DMS153 treated with DMSO at 0.1 percent for 48 hours (cell line): ENCODE measurements around the gene WDR64.
"Not testable (repeated sequence)": the region's sequence is repeated elsewhere in the genome, so short reads cannot be mapped to it uniquely, and the experiment has no call there.

Experiments used
- DNase-seq: peaks from one replicate; lab custom pipeline; 2025; ENCODE audit not compliant: unreplicated experiment; lab: John Stamatoyannopoulos, UW

Gene WDR64

GRCh38 chr1:241782396-241782795 is 130.3 kb downstream of the WDR64 start:
- peak; percentile 17 for DNase-seq

- DNase-seq, result no peak
Measured at GRCh38 chr1:241787691-241788090, 135.6 kb downstream of the WDR64 start.

DNA sequence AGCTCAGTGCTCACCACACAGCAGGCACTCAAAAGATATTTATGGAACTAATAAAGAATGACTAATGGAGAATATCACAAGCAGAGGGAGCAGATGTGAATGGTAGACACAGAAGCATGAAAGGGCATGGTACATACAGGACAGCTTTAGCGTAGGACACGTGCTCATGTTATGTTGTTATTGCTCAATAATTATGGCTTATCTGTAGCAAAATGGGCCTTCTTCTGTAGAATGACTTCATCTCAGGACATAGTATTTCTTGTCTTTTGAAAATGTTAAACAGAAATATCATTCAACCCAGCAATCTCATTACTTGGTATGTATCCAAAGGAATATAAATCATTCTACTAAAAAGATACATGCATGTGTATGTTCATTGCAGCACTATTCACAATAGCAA is 137.0 kb downstream of the WDR64 start:
- DNase-seq, result no peak

GRCh38 chr1:241799416-241799815 is 147.3 kb downstream of the WDR64 start:
- no peak for DNase-seq

DNA sequence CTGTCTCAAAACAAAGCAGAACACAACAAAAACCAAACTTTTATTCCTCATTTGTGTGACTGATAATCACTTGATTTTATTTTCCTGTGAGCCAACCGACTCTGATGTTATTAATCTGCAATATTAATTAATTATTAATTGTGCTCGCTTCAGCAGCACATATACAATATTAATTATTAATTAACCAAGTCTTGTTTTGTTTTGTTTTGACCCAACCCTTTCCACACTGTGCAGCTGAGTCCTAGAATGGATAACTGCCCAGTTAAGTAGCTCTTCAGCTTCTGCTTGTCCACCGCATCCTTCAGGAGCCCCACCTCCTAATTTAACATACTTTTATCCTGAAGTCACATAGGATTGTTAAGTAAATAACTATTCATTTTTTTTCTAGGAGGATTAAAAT is 148.6 kb downstream of the WDR64 start:
- no peak for DNase-seq

GRCh38 chr1:241802863-241803262 is 150.8 kb downstream of the WDR64 start:
- no peak for DNase-seq

GRCh38 chr1:241804706-241805105 is 152.6 kb downstream of the WDR64 start:
- not testable (repeated sequence) for DNase-seq

GRCh38 chr1:241808265-241808664 is 156.2 kb downstream of the WDR64 start:
- DNase-seq, result no peak

- no peak for DNase-seq
Measured at GRCh38 chr1:241810769-241811405, 158.8 kb downstream of the WDR64 start.

- DNase-seq, result no peak
Measured at GRCh38 chr1:241813768-241814320, 161.8 kb downstream of the WDR64 start.

DNA sequence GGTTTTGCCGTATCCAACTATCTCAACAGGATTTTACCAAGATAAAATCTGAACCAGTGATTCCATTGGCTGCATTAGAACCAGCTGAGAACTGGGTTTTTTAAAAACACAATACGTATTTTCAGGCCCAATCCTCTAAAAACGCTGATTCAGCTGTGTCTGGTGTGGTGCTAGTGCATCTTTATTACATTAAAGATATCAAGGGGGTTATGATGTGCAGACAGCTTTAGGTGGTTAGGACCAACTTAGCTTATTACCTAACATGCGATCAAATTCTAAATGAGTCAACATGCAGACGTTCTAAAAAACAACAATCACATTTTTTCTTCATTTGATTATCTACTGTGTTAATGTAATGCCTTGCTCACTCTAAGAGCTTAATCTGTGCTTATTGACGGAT is 163.9 kb downstream of the WDR64 start:
- no peak for DNase-seq

DNA sequence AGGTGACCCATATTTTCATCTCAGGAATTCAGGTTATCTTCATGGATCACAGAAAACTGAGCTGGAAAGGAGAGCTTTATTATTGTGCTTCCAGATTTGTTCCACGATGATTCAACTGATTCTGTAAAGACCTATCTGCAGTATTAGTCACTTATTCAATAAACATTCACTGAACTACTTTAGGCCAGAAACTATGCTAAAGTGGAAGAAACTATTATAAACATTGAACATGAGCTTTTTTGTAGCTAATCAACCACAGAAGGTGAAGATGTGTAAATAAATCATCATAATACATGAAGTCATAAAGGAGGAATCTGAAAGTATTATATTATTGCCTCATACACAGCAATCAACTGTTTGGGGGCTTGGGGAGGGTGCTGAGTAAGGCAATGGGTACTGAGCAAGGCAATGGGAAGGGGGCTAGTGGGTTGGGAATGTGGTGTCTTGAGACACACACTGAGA is 165.3 kb downstream of the WDR64 start:
- no peak for DNase-seq

- DNase-seq, result no peak
Measured at GRCh38 chr1:241817956-241818612, 166.0 kb downstream of the WDR64 start.

DNA sequence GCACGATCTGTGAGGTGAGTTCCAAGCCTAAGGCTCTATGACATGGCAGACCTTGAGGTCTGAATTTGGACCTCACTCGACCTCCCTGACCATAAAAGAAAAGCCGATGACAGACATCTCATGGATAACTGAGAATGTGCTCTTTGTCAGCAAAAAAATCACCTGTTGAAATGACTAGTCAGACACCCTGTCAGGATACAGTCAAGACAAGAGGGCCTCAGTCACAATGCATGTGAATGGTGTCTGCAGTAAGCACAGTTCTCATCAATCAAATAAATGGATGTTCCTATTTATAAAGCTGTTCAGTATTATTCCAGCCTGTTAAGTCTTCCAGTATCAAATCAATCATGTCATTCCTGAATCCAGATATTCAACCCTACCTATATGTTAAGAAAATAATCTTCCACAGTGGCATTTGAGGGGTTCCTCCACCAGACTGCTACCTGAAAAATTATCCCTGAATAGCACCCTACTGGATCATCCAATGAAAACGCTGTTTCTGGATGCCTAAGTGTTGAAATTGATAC is 167.3 kb downstream of the WDR64 start:
- DNase-seq, result no peak

GRCh38 chr1:241821363-241821762 is 169.3 kb downstream of the WDR64 start:
- no peak for DNase-seq

GRCh38 chr1:241822846-241823245 is 170.8 kb downstream of the WDR64 start:
- no peak for DNase-seq

- no peak for DNase-seq
Measured at GRCh38 chr1:241823925-241824324, 171.8 kb downstream of the WDR64 start.

- no peak for DNase-seq
Measured at GRCh38 chr1:241825581-241825980, 173.5 kb downstream of the WDR64 start.

DNA sequence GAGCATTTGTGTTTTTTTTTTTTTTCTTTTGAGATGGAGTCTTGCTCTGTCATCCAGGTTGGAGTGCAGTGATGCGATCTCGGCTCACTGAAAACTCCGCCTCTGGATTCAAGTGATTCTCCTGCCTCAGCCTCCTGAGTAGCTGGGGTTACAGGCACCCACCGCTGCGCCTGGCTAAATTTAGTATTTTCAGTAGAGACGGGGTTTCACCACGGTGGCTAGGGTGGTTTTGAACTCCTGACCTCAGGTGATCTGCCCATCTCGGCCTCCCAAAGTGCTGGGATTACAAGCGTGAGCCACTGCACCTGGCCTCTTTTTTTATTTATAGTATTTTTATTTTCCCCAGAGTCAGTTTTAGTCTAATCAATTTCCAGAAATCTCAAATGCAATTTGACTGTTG is 174.5 kb downstream of the WDR64 start:
- DNase-seq, result not testable (repeated sequence)

DNA sequence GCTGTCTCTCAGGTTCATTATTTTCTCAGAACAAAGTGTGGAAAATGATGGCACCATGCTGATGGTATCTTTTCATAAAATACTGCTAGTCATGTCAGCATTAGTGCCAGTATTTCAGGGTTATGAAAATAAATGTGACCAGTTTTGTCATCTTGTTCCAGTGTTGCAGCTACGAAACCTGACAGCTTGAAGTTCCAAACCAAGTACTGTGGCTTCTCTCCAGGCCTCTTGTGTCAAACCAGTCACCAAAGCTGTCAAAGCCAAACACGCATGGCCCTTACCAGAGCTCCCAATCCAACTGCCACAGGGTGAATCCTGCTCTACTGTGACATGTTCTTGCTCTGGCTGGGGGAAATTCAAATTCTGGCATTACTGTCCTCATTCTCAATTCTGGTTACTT is 175.2 kb downstream of the WDR64 start:
- no peak for DNase-seq

- DNase-seq, result no peak
Measured at GRCh38 chr1:241828463-241829021, 176.5 kb downstream of the WDR64 start.

- no peak for DNase-seq
Measured at GRCh38 chr1:241829468-241829867, 177.4 kb downstream of the WDR64 start.
